MCF 10A (cell line): Measurements from ENCODE around the gene RAMP1. TPM values are rescaled to one million over a fixed set of nuclear protein-coding genes. Genes with fewer than 3 reads are reported as not detected.

Source experiments
- BruUV-seq: library from RNA; stranded (reverse); fragments of 400-500 nt; replicated peaks from 2 replicates; lab custom pipeline; 2021; lab: Mats Ljungman, UMichigan
- CTCF ChIA-PET: fragments of 300-600 bp; sonication (Branson Sonifier 250); formaldehyde crosslinking; extraction: SDS; loops from one replicate; lab custom pipeline; 2021; ENCODE audit warnings: antibody characterized with exemption, inconsistent platforms; lab: Yijun Ruan, JAX
- POLR2A ChIA-PET: fragments of 300-600, 350-650 bp; sonication (Branson Sonifier 250); formaldehyde crosslinking; extraction: SDS; loops from one replicate; lab custom pipeline; 2020; ENCODE audit warnings: antibody characterized with exemption, inconsistent platforms; lab: Yijun Ruan, JAX
- DNase-seq: peaks from one replicate; pipeline ENCODE4 v3.0.0-alpha.2; 2018; ENCODE audit not compliant: unreplicated experiment
- H3K27ac Mint-ChIP-seq: one replicate; pipeline ENCODE4 v1.8.0; 2022; ENCODE audit warnings: mild to moderate bottlenecking, low read depth, mixed read lengths; ENCODE audit not compliant: unreplicated experiment
- H3K27me3 Mint-ChIP-seq: one replicate; pipeline ENCODE4 v1.8.0; 2022; ENCODE audit warnings: mixed read lengths; ENCODE audit not compliant: insufficient read depth, unreplicated experiment
- H3K36me3 Mint-ChIP-seq: one replicate; pipeline ENCODE4 v1.8.0; 2022; ENCODE audit warnings: mild to moderate bottlenecking, moderate library complexity, mixed read lengths; ENCODE audit not compliant: insufficient read depth, unreplicated experiment
- H3K4me1 Mint-ChIP-seq: one replicate; pipeline ENCODE4 v1.8.0; 2022; ENCODE audit warnings: mixed read lengths; ENCODE audit not compliant: insufficient read depth, unreplicated experiment
- H3K4me3 Mint-ChIP-seq: one replicate; pipeline ENCODE4 v1.8.0; 2022; ENCODE audit warnings: mild to moderate bottlenecking, moderate library complexity, mixed read lengths; ENCODE audit not compliant: unreplicated experiment
- H3K9me3 Mint-ChIP-seq: one replicate; pipeline ENCODE4 v1.8.0; 2022; ENCODE audit warnings: mixed read lengths; ENCODE audit not compliant: unreplicated experiment
- CTCF ChIP-seq: fragments of 200-600 bp; IDR thresholded peaks from one replicate; pipeline ENCODE4 v1.8.0; 2022; ENCODE audit warnings: antibody characterized with exemption, mild to moderate bottlenecking; ENCODE audit not compliant: unreplicated experiment
- intact Hi-C: fragments of 100-400 bp; cut with micrococcal nuclease; formaldehyde crosslinking; loops from 2 replicates; pipeline ENCODE4 v1.14.1; 2022
- total RNA-seq: library from RNA; stranded (reverse); gene quantifications from 2 replicates; pipeline ENCODE4 v1.2.3, GENCODE V29; 2022

The RAMP1 gene
- total RNA-seq, 1 experiment from 2014 or later, result 11.2 TPM

GRCh38 chr2:237878321-237879057 lies 19.1 kb downstream of the RAMP1 start:
- intact Hi-C loops, result no loop called here
- CTCF ChIA-PET, result no interaction called here
- Mint-ChIP-seq H3K27me3 (no peaks in the 10 kb centered on the region), H3K27ac (peak overlapping the region; percentile 96), H3K9me3 (no peaks in the 10 kb centered on the region), H3K36me3 (no peaks in the 10 kb centered on the region), H3K4me3 (peak overlapping the region; percentile 19), H3K4me1 (peaks cover 45% of the 10 kb centered on the region)
- BruUV-seq, result no TSS peak
- POLR2A ChIA-PET, result interaction anchor here (0.9 to 1.3 kb wide), 3 partner anchors 18 to 155 kb away, joined by 5 read pairs; no protein-coding TSS in a partner anchor
- TF ChIP-seq CTCF, result no peak
- DNase-seq, result peak; percentile 65

- CTCF ChIA-PET, result no interaction called here
- intact Hi-C loops, result no loop called here
- Mint-ChIP-seq H3K27ac (peak overlapping the region; percentile 96), H3K9me3 (no peaks in the 10 kb centered on the region), H3K27me3 (no peaks in the 10 kb centered on the region), H3K4me3 (peak overlapping the region; percentile 19), H3K4me1 (peaks cover 40% of the 10 kb centered on the region), H3K36me3 (no peaks in the 10 kb centered on the region)
- BruUV-seq, result no TSS peak
- peak; percentile 82 for DNase-seq
- no peak for TF ChIP-seq CTCF
- POLR2A ChIA-PET, result interaction anchor here (0.5 to 1.3 kb wide), 4 partner anchors 14 to 155 kb away, joined by 3 to 5 read pairs (median 5); no protein-coding TSS in a partner anchor
Observed at GRCh38 chr2:237879058-237879430, 19.6 kb downstream of the RAMP1 start.

- no peak overlapping the region for H3K4me3 Mint-ChIP-seq
- DNase-seq, result no peak
- BruUV-seq, result no TSS peak
- no peak overlapping the region for H3K27ac Mint-ChIP-seq
- no peaks in the 10 kb centered on the region for H3K36me3 Mint-ChIP-seq
- intact Hi-C loops, result no loop called here
- POLR2A ChIA-PET, result no interaction called here
- CTCF ChIA-PET, result no interaction called here
- peaks cover 30% of the 10 kb centered on the region for H3K4me1 Mint-ChIP-seq
- no peaks in the 10 kb centered on the region for H3K27me3 Mint-ChIP-seq
- TF ChIP-seq CTCF, result no peak
- H3K9me3 Mint-ChIP-seq, result no peaks in the 10 kb centered on the region
Observed at GRCh38 chr2:237879991-237880560, 20.7 kb downstream of the RAMP1 start.
